SK-N-SH treated with all-trans-retinoic acid at 6 μM for 48 hours (cell line): ENCODE measurements around the gene PARP8.

ENCODE experiments used
- ATAC-seq: fragments of 200-7000 bp; cut with Tn5 transposase; 3 replicates; pipeline ENCODE4 v1.9.1; 2020; ENCODE audit warnings: mild to moderate bottlenecking, moderate library complexity
- ARNTL ChIP-seq: fragments of 450-650 bp; formaldehyde crosslinking; IDR thresholded peaks from 2 replicates; pipeline ENCODE4 v1.5.0; 2020; ENCODE audit warnings: low read depth, mild to moderate bottlenecking, moderate library complexity, borderline replicate concordance
- BACH2 ChIP-seq: fragments of 250-450 bp; sonication (Bioruptor Pico); IDR thresholded peaks from 2 replicates; pipeline ENCODE4 v1.9.0; 2021; ENCODE audit warnings: mild to moderate bottlenecking, borderline replicate concordance
- CREB5 ChIP-seq: fragments of 250-450 bp; sonication (Bioruptor Pico); IDR thresholded peaks from 2 replicates; pipeline ENCODE4 v1.5.1; 2020; ENCODE audit warnings: low read depth, mild to moderate bottlenecking, moderate library complexity
- CSDC2 ChIP-seq: fragments of 250-450 bp; sonication (Bioruptor Pico); IDR thresholded peaks from 2 replicates; pipeline ENCODE4 v1.5.0; 2020; ENCODE audit warnings: mild to moderate bottlenecking, moderate library complexity
- CSRNP3 ChIP-seq: fragments of 250-450 bp; sonication (Bioruptor Pico); IDR thresholded peaks from 2 replicates; pipeline ENCODE4 v1.5.1; 2021; ENCODE audit warnings: mild to moderate bottlenecking, moderate library complexity
- ESRRG ChIP-seq: fragments of 250-450 bp; sonication (Bioruptor Pico); IDR thresholded peaks from 2 replicates; pipeline ENCODE4 v1.6.1; 2021; ENCODE audit warnings: mild to moderate bottlenecking
- GLIS3 ChIP-seq: fragments of 250-450 bp; sonication (Bioruptor Pico); IDR thresholded peaks from 2 replicates; pipeline ENCODE4 v1.5.0; 2020; ENCODE audit warnings: mild to moderate bottlenecking, moderate library complexity
- ISL1 ChIP-seq: fragments of 250-450 bp; sonication (Bioruptor Pico); IDR thresholded peaks from 2 replicates; pipeline ENCODE4 v2.1.2; 2022; ENCODE audit warnings: mild to moderate bottlenecking, moderate library complexity
- OSR1 ChIP-seq: fragments of 250-450 bp; sonication (Bioruptor Pico); IDR thresholded peaks from 2 replicates; pipeline ENCODE4 v1.8.0; 2022; ENCODE audit warnings: moderate library complexity, mild to moderate bottlenecking, inconsistent platforms
- POU6F1 ChIP-seq: fragments of 250-450 bp; sonication (Bioruptor Pico); IDR thresholded peaks from 2 replicates; pipeline ENCODE4 v1.8.0; 2021; ENCODE audit warnings: low read depth, mild to moderate bottlenecking, moderate library complexity, borderline replicate concordance
- PPARA ChIP-seq: fragments of 250-450 bp; sonication (Bioruptor Pico); IDR thresholded peaks from 2 replicates; pipeline ENCODE4 v1.5.0; 2020; ENCODE audit warnings: mild to moderate bottlenecking, borderline replicate concordance
- RARB ChIP-seq: fragments of 250-450 bp; sonication (Bioruptor Pico); IDR thresholded peaks from 2 replicates; pipeline ENCODE4 v1.8.0; 2021; ENCODE audit warnings: mild to moderate bottlenecking, moderate library complexity
- SNAI2 ChIP-seq: fragments of 250-450 bp; sonication (Bioruptor Pico); IDR thresholded peaks from 2 replicates; pipeline ENCODE4 v1.5.0; 2020; ENCODE audit warnings: mild to moderate bottlenecking, moderate library complexity
- TCF4 ChIP-seq: fragments of 250-450 bp; sonication (Bioruptor Pico); IDR thresholded peaks from 2 replicates; pipeline ENCODE4 v1.8.0; 2021; ENCODE audit warnings: mild to moderate bottlenecking, moderate library complexity, borderline replicate concordance
- TOX ChIP-seq: fragments of 250-450 bp; sonication (Bioruptor Pico); IDR thresholded peaks from 2 replicates; pipeline ENCODE4 v1.8.0; 2021; ENCODE audit warnings: mild to moderate bottlenecking, moderate library complexity, borderline replicate concordance
- TSHZ2 ChIP-seq: fragments of 250-450 bp; sonication (Bioruptor Pico); IDR thresholded peaks from 2 replicates; pipeline ENCODE4 v1.5.0; 2020; ENCODE audit warnings: mild to moderate bottlenecking, moderate library complexity
- ZFP3 ChIP-seq: fragments of 250-450 bp; sonication (Bioruptor Pico); IDR thresholded peaks from 2 replicates; pipeline ENCODE4 v1.5.0; 2020; ENCODE audit warnings: mild to moderate bottlenecking, moderate library complexity
- ZNF565 ChIP-seq: fragments of 450-650 bp; formaldehyde crosslinking; conservative IDR thresholded peaks from 2 replicates; pipeline ENCODE4 v1.5.0; 2020; ENCODE audit warnings: low read depth, mild to moderate bottlenecking, moderate library complexity
- TF ChIP-seq, protein P1 (sequence below): fragments of 250-450 bp; sonication (Bioruptor Pico); IDR thresholded peaks from 2 replicates; pipeline ENCODE4 v1.8.0; 2020; ENCODE audit warnings: mild to moderate bottlenecking, moderate library complexity, borderline replicate concordance

The PARP8 gene

DNA sequence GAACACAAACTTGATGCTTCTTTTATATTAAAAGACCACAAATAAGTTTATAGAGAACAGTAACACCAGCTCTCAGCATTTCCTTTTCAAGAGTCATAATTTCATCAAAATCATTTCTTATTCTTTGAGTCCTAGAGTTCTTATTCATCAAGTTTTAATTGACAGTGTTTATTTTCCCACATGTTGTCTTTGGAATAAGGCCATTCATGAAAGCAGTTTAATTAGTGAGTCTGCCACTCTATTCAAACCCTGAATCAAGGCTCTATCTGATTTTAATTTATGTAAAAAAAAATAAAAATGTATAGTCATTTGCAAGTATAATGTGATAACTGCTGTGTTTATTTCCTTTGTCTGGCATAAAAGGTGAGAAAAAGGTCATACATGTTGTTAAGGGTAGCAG is 176.7 kb downstream of the PARP8 start:
- TF ChIP-seq BACH2 (no peak), POU6F1 (CRISPR knock-in tag) (no peak), ARNTL (CRISPR knock-in tag) (no peak)
- no peak for ATAC-seq

GRCh38 chr5:50846261-50846660 is 179.8 kb downstream of the PARP8 start:
- ATAC-seq: no peak
- TF ChIP-seq SNAI2 (CRISPR knock-in tag): no peak
- TF ChIP-seq TCF4 (CRISPR knock-in tag): no peak
- TF ChIP-seq ZFP3 (CRISPR knock-in tag): no peak
- no peak for TF ChIP-seq GLIS3 (CRISPR knock-in tag)
- no peak for TF ChIP-seq ZNF565 (CRISPR knock-in tag)
- TF ChIP-seq POU6F1 (CRISPR knock-in tag): no peak
- TF ChIP-seq BACH2: no peak
- TF ChIP-seq CSDC2 (CRISPR knock-in tag): no peak

DNA sequence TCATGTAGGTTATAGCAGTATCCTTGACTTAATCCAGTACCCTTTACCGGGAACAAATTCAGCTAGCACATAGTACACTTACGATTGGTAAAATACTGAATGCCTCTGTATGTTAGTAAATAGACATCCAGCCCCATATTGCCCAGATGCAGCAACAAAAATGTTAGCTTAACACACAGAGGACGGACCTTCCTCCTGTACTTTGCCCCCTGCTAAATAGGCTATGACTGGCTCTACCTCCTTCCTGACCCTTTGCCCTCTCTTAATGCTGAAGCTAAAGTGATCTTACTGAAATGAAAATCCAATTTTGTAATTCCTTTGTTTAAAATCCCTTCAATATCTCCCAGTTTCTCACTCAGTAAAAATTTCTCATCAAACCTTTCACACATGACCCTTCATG is 183.1 kb downstream of the PARP8 start:
- TF ChIP-seq BACH2: no peak
- TF ChIP-seq, protein P1, sequence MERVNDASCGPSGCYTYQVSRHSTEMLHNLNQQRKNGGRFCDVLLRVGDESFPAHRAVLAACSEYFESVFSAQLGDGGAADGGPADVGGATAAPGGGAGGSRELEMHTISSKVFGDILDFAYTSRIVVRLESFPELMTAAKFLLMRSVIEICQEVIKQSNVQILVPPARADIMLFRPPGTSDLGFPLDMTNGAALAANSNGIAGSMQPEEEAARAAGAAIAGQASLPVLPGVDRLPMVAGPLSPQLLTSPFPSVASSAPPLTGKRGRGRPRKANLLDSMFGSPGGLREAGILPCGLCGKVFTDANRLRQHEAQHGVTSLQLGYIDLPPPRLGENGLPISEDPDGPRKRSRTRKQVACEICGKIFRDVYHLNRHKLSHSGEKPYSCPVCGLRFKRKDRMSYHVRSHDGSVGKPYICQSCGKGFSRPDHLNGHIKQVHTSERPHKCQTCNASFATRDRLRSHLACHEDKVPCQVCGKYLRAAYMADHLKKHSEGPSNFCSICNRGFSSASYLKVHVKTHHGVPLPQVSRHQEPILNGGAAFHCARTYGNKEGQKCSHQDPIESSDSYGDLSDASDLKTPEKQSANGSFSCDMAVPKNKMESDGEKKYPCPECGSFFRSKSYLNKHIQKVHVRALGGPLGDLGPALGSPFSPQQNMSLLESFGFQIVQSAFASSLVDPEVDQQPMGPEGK: no peak
- no peak for TF ChIP-seq CSRNP3 (CRISPR knock-in tag)
- TF ChIP-seq ESRRG (CRISPR knock-in tag): no peak
- no peak for TF ChIP-seq RARB (CRISPR knock-in tag)
- no peak for TF ChIP-seq SNAI2 (CRISPR knock-in tag)
- TF ChIP-seq TSHZ2 (CRISPR knock-in tag): no peak
- TF ChIP-seq CREB5 (CRISPR knock-in tag): no peak
- no peak for TF ChIP-seq OSR1 (CRISPR knock-in tag)
- no peak for TF ChIP-seq ZFP3 (CRISPR knock-in tag)
- no peak for TF ChIP-seq ARNTL (CRISPR knock-in tag)
- no peak for TF ChIP-seq ZNF565 (CRISPR knock-in tag)
- TF ChIP-seq CSDC2 (CRISPR knock-in tag): no peak
- no peak for TF ChIP-seq GLIS3 (CRISPR knock-in tag)
- TF ChIP-seq TCF4 (CRISPR knock-in tag): no peak
- no peak for TF ChIP-seq ISL1 (CRISPR knock-in tag)
- TF ChIP-seq PPARA (CRISPR knock-in tag): no peak
- TF ChIP-seq TOX: no peak
- no peak for ATAC-seq
